Transverse colon (tissue), 4 donors: ENCODE measurements around the gene PRRC1.

ENCODE experiments used
- POLR2A ChIP-seq: fragments of 450-650 bp; IDR thresholded peaks from one replicate; pipeline ENCODE4 v1.6.1; 2016; ENCODE audit warnings: antibody characterized with exemption, mild to moderate bottlenecking, moderate library complexity
- POLR2AphosphoS5 ChIP-seq, 3 donors: sonication (generic); formaldehyde crosslinking; IDR thresholded peaks; one replicate each; pipeline ENCODE4 v1.6.1; 2016; ENCODE audit warnings: antibody characterized with exemption in 3 of 3
- TF ChIP-seq, protein P1 (sequence below), 5 experiments: fragments of 200-600 bp in 3 of 5; fragments of 450-650 bp in 2 of 5; sonication (generic) in 3 of 5; IDR thresholded peaks; 1 replicate in 2 of 5; 2 replicates in 3 of 5; pipeline ENCODE4 v1.5.1; 2016 to 2017; ENCODE audit warnings: antibody characterized with exemption in 5 of 5, inconsistent platforms in 3 of 5, mild to moderate bottlenecking in 2 of 5, moderate library complexity in 1 of 5

DNA sequence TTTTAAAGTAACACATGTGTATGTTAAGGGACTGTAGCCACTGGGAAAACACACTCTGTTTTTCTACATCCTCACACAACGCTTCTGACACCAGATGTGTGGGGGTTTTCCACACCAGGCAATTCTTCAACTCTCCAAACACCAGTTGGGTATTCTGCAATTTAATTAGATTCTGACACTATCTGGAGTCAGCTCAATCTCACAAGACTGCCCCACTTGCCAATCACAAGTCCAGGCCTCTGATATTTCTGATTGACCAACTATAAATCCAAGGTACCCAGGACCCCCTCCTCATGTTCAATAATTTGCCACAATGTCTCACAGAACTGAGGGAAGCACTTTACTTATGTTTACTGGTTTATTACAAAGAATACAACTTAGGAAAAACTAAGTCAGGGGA is 70.9 kb downstream of the PRRC1 start:
- no peak for TF ChIP-seq POLR2A
- TF ChIP-seq, protein P1, sequence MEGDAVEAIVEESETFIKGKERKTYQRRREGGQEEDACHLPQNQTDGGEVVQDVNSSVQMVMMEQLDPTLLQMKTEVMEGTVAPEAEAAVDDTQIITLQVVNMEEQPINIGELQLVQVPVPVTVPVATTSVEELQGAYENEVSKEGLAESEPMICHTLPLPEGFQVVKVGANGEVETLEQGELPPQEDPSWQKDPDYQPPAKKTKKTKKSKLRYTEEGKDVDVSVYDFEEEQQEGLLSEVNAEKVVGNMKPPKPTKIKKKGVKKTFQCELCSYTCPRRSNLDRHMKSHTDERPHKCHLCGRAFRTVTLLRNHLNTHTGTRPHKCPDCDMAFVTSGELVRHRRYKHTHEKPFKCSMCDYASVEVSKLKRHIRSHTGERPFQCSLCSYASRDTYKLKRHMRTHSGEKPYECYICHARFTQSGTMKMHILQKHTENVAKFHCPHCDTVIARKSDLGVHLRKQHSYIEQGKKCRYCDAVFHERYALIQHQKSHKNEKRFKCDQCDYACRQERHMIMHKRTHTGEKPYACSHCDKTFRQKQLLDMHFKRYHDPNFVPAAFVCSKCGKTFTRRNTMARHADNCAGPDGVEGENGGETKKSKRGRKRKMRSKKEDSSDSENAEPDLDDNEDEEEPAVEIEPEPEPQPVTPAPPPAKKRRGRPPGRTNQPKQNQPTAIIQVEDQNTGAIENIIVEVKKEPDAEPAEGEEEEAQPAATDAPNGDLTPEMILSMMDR (IDR thresholded peaks at IDR 0.05), result no peak
- no peak for TF ChIP-seq POLR2AphosphoS5 (IDR thresholded peaks at IDR 0.05)
